VCaP (cell line): Measurements from ENCODE around the gene POU3F1.

Experiments
- H3K27ac ChIP-seq: fragments of 450-650 bp; 2 replicates; pipeline ENCODE4 v1.5.1; 2017
- TF ChIP-seq, protein P1 (sequence below): fragments of 450-650 bp; conservative IDR thresholded peaks from 2 replicates; pipeline ENCODE4 v1.5.1; 2017; ENCODE audit warnings: mild to moderate bottlenecking, moderate library complexity

POU3F1 gene

DNA sequence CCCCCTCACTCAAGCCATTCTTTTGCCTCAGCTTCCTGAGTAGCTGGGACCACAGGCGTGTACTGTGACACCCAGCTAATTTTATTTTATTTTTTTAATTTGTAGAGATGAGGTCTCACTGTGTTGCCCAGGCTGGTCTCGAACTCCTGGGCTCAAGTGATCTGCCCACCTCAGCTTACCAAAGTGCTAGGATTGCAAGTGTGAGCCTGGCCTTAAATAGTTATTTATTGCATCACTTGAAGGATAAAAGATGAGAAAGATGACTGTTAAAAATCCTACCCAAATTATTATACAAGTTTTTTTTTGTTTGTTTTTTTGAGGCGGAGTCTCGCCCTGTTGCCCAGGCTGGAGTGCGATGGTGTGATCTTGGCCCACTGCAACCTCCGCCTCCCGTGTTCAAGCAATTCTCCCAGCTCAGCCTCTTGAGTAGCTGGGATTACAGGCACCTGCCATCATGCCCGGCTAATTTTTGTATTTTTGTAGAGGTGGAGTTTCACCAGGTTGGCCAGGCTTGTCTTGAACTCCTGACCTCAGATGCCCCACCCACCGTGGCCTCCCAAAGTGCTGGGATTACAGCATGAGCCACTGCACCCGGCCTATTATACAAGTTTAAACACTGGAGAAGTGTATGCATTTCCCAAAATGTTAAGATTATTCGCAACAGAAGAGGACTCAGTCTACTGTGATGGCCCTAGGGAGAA, 31.7 kb downstream of the POU3F1 start:
- H3K27ac ChIP-seq, result no peak overlapping the region
- TF ChIP-seq, protein P1, sequence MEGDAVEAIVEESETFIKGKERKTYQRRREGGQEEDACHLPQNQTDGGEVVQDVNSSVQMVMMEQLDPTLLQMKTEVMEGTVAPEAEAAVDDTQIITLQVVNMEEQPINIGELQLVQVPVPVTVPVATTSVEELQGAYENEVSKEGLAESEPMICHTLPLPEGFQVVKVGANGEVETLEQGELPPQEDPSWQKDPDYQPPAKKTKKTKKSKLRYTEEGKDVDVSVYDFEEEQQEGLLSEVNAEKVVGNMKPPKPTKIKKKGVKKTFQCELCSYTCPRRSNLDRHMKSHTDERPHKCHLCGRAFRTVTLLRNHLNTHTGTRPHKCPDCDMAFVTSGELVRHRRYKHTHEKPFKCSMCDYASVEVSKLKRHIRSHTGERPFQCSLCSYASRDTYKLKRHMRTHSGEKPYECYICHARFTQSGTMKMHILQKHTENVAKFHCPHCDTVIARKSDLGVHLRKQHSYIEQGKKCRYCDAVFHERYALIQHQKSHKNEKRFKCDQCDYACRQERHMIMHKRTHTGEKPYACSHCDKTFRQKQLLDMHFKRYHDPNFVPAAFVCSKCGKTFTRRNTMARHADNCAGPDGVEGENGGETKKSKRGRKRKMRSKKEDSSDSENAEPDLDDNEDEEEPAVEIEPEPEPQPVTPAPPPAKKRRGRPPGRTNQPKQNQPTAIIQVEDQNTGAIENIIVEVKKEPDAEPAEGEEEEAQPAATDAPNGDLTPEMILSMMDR, result no peak

DNA sequence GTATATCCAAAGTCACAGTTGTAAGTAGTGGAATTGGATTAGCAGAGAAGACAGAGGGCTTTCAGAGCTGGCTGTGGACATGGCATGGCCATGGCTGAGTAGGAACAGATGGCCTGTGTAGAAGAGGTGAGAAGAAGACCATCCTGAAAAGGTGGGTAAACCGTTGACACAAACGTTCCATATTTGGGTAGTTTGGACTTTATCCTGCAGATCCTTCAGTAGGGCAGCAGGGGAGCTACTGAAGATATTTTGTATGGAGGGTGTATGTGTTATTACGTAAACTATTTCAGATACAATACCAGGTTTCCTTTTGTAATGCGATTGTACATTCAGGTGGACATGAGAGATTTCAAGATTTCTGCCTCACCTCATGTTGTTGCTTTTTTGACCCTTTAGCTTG, 32.4 kb downstream of the POU3F1 start:
- H3K27ac ChIP-seq, result peak overlapping the region; percentile 89; the same call in 1 of the 2 replicates

DNA sequence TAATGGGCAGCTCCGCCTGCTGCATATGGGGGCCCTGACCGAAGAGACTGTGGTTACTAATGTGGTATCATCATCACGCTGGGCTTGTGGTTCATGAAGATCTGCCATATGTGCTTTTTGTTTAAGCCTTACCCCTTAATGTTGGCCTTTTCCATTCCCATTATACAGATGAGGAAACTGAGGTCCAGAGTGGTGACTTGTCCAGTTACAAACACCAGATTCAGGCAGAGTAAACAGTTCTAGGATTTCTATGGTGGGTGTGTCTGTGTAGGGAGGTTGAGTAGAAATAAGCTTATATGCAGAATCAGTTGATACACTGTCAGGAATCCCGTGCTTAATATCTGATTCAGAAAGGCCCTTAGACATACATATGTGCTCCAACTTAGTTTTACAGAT, 33.4 kb downstream of the POU3F1 start:
- TF ChIP-seq, protein P1, result no peak
- peak overlapping the region; percentile 89 for H3K27ac ChIP-seq

More for the DNA sequence above, 32.4 kb downstream of the POU3F1 start:
- TF ChIP-seq, protein P1, result no peak

DNA sequence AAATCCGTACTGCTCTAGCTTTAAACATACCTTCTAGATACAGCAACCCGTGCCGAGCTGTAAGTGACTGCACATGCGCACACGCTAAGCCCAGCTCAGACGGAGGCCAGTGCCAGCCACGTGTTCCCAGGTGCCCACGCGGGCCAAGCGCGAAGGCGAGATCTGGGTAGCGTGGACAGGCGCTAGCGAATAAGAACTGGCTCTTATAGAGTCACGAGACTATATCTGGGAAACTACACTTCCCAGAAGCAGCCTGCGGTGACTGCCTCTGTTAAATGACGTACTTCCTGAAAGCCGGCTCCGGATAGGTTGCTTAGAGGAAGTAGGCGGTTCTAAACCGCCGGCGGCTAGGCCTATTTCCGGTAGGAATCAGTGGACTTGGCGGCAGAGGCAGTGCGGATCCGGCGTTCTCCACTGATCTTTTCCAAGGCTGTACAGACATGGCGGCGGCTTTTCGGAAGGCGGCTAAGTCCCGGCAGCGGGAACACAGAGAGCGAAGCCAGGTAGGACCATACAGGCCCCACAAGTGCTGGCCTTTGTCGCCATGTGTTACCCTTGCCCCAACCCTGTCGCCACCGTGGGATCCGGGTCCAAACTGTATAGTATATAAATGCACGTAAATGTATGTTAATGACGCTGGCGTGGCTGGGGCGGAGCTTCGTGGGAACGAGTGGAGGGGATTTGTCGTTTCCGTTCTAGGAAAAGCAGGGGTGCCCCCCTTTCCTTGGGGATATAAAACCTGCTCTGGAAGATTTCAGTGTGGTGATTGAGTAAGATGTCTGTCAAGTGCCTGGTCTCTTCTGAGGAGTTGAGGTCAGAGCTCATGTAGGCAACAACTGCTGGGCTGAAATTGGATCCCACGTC, 34.0 kb downstream of the POU3F1 start, which contains the start of gene UTP11:
TSS of gene UTP11 (plus strand) at position 372 of the 864 bp plus-strand sequence. CDS start at position 441, 69 bp downstream.
- peak within 1 kb of the TSS; percentile 89 for H3K27ac ChIP-seq
- TF ChIP-seq, protein P1, result no peak

DNA sequence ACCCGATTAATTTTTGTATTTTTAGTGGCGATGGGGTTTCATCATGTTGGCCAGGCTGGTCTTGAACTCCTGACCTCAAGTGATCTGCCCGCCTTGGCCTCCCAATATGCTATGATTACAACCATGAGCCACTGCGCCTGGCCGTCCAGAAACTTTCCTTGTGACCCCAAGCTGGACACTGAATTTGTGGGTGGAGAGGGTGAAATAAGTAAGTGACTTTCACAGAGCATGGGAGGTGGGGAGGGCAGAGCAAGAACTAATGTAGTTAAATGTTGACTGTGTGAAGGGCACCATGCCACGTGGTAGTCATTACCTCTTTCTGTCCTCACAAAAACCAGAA, 36.8 kb downstream of the POU3F1 start:
- H3K27ac ChIP-seq, result no peak overlapping the region
- TF ChIP-seq, protein P1, result no peak

DNA sequence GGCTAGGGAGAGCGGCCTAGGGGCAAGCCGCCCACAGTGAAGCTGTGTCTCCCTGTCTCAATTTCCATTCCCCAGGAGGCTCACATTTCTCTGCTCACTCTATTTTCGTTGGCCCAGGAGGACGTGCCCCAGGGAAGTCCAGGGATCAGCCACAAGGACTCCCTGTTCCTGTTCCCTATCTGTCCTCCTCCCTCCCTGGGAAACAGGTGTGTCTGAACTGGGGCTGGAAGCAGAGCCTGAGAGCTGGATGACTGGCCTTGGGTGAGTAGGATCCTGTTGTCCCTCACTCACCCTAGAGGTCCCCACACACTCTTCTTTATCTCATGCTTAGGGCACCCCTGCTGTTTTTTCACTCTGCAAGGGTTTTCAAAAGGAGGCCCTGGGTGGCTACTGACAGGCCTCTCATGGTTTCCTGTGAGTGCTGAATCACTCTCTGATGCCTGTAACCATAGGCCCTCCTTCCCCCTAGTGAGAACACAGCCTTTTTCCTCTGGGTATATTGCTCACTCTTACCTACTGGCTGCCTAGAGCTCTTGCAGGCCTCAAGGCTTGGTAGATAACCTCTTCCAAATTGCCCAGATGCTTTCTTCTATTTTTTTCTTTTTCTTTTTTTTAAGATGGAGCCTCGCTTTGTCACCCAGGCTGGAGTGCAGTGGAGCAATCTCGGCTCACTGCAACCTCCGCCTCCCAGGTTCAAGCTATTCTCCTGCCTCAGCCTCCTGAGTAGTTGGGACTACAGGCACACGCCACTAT, 37.3 kb downstream of the POU3F1 start:
- TF ChIP-seq, protein P1, result no peak
- H3K27ac ChIP-seq, result no peak overlapping the region
